ENCODE results near the gene DIRAS1. TPM values are rescaled to one million over a fixed set of nuclear protein-coding genes. Genes with fewer than 3 reads are reported as not detected.

The DIRAS1 gene
- polyA plus RNA-seq, 1 experiment = 21.4 TPM

- H3K27me3 ChIP-seq (ENCODE audit: control insufficient read depth, insufficient read depth, low read length) = no peaks in the 10 kb centered on the region
- DNase-seq (ENCODE audit: low read depth) = no peak
- H3K36me3 ChIP-seq (ENCODE audit: control insufficient read depth, insufficient read depth, low read length) = peaks cover 38% of the 10 kb centered on the region
- ChIA-PET CTCF (interaction anchor here (0.6 to 1.3 kb wide), 4 partner anchors 13 to 114 kb away, joined by 3 to 4 read pairs (median 4); no protein-coding TSS in a partner anchor), POLR2A (no interaction called here)
- no peak for TF ChIP-seq CTCF (IDR thresholded peaks at IDR 0.05; ENCODE audit: insufficient read depth, low read depth, low read length)
- H3K4me3 ChIP-seq (ENCODE audit: low read depth, low read length) = no peak overlapping the region
Measured at GRCh38 chr19:2762783-2763496, 41.8 kb upstream of the DIRAS1 start.

GRCh38 chr19:2761876-2762782, 41.0 kb upstream of the DIRAS1 start:
- Histone ChIP-seq H3K4me3 (ENCODE audit: low read depth, low read length) (no peak overlapping the region), H3K27me3 (ENCODE audit: control insufficient read depth, insufficient read depth, low read length) (no peaks in the 10 kb centered on the region), H3K36me3 (ENCODE audit: control insufficient read depth, insufficient read depth, low read length) (peaks cover 36% of the 10 kb centered on the region)
- no peak for DNase-seq (ENCODE audit: low read depth)
- TF ChIP-seq CTCF (IDR thresholded peaks at IDR 0.05; ENCODE audit: insufficient read depth, low read depth, low read length) = no peak
- POLR2A ChIA-PET = interaction anchor here (0.6 kb wide), 1 partner anchor 142 kb away, joined by 3 read pairs; no protein-coding TSS in a partner anchor
- CTCF ChIA-PET = interaction anchor here (0.6 to 1.3 kb wide), 4 partner anchors 13 to 114 kb away, joined by 4 read pairs; no protein-coding TSS in a partner anchor

GRCh38 chr19:2761309-2761677, 40.1 kb upstream of the DIRAS1 start:
- ChIA-PET POLR2A (no interaction called here), CTCF (no interaction called here)
- H3K36me3 ChIP-seq (ENCODE audit: control insufficient read depth, insufficient read depth, low read length) = peaks cover 35% of the 10 kb centered on the region
- H3K4me3 ChIP-seq (ENCODE audit: low read depth, low read length) = no peak overlapping the region
- no peak for DNase-seq (ENCODE audit: low read depth)
- TF ChIP-seq CTCF (IDR thresholded peaks at IDR 0.05; ENCODE audit: insufficient read depth, low read depth, low read length) = no peak
- H3K27me3 ChIP-seq (ENCODE audit: control insufficient read depth, insufficient read depth, low read length) = no peaks in the 10 kb centered on the region

- H3K4me3 ChIP-seq (ENCODE audit: low read depth, low read length) = no peak overlapping the region
- ChIA-PET POLR2A (no interaction called here), CTCF (interaction anchor here (1.2 to 2.1 kb wide), 2 partner anchors 11 to 111 kb away, joined by 3 to 9 read pairs; no protein-coding TSS in a partner anchor)
- TF ChIP-seq CTCF (IDR thresholded peaks at IDR 0.05; ENCODE audit: insufficient read depth, low read depth, low read length) = no peak
- no peak for DNase-seq (ENCODE audit: low read depth)
- H3K36me3 ChIP-seq (ENCODE audit: control insufficient read depth, insufficient read depth, low read length) = peaks cover 39% of the 10 kb centered on the region
- H3K27me3 ChIP-seq (ENCODE audit: control insufficient read depth, insufficient read depth, low read length) = no peaks in the 10 kb centered on the region
Measured at GRCh38 chr19:2759965-2760364, 38.8 kb upstream of the DIRAS1 start.

- peaks cover 39% of the 10 kb centered on the region for H3K36me3 ChIP-seq (ENCODE audit: control insufficient read depth, insufficient read depth, low read length)
- CTCF ChIA-PET = interaction anchor here (1.6 to 2.1 kb wide), 2 partner anchors 10 to 111 kb away, joined by 4 to 9 read pairs; no protein-coding TSS in a partner anchor
Measured at GRCh38 chr19:2759362-2759761, 38.2 kb upstream of the DIRAS1 start.

More at GRCh38 chr19:2759362-2759761, 38.2 kb upstream of the DIRAS1 start:
- Histone ChIP-seq H3K27me3 (ENCODE audit: control insufficient read depth, insufficient read depth, low read length) (no peaks in the 10 kb centered on the region), H3K4me3 (ENCODE audit: low read depth, low read length) (no peak overlapping the region)
- POLR2A ChIA-PET = no interaction called here
- no peak for TF ChIP-seq CTCF (IDR thresholded peaks at IDR 0.05; ENCODE audit: insufficient read depth, low read depth, low read length)
- no peak for DNase-seq (ENCODE audit: low read depth)
